ENCODE measurements around the gene MBD4.

- TF ChIP-seq POLR2AphosphoS5 (IDR thresholded peaks at IDR 0.05) (no peak), CTCF (IDR thresholded peaks at IDR 0.05) (no peak)
These were observed 52.8 kb downstream of the MBD4 start for GRCh38 chr3:129386984-129387383.
